ENCODE data around the gene NXPE4.

DNA sequence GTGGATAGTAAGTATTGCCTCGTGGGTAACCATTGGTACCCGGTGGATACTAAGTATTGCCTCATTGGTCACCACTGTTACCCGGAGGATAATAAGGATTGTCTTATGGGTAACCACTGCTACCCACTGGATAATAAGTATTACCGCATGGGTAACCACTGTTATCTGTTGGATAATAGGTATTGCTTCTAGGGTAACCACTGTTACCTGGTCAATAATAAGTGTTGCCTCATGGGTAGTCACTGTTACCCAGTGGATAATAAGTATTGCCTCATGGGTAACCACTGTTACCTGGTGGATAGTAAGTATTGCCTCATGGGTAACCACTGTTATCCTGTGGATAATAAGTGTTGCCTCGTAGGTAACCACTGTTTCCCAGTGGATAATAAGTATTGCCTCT, 22.6 kb upstream of the NXPE4 start:
- TF ChIP-seq, protein P1, sequence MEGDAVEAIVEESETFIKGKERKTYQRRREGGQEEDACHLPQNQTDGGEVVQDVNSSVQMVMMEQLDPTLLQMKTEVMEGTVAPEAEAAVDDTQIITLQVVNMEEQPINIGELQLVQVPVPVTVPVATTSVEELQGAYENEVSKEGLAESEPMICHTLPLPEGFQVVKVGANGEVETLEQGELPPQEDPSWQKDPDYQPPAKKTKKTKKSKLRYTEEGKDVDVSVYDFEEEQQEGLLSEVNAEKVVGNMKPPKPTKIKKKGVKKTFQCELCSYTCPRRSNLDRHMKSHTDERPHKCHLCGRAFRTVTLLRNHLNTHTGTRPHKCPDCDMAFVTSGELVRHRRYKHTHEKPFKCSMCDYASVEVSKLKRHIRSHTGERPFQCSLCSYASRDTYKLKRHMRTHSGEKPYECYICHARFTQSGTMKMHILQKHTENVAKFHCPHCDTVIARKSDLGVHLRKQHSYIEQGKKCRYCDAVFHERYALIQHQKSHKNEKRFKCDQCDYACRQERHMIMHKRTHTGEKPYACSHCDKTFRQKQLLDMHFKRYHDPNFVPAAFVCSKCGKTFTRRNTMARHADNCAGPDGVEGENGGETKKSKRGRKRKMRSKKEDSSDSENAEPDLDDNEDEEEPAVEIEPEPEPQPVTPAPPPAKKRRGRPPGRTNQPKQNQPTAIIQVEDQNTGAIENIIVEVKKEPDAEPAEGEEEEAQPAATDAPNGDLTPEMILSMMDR (IDR thresholded peaks at IDR 0.05), result no peak
- TF ChIP-seq POLR2A (IDR thresholded peaks at IDR 0.05), result no peak
